GM21786 (cell line): Measurements from ENCODE around the gene NUP54.

Experiments
- ATAC-seq: cut with Tn5 transposase; IDR thresholded peaks from one replicate; pipeline ENCODE4 v1.9.1; 2021; ENCODE audit not compliant: unreplicated experiment

Gene NUP54

GRCh38 chr4:76148142-76148865 is at the start of gene NUP54:
TSS of gene NUP54 (minus strand) at chr4:76148397. CDS start at chr4:76148374, 23 bp downstream.
- peak; percentile 99 for ATAC-seq

GRCh38 chr4:76197031-76197743 is 49.0 kb upstream of the NUP54 start:
- no peak for ATAC-seq

- ATAC-seq, result no peak
Observed at GRCh38 chr4:76196376-76196775, 48.2 kb upstream of the NUP54 start.

- no peak for ATAC-seq
Observed at GRCh38 chr4:76195326-76195725, 47.1 kb upstream of the NUP54 start.

- ATAC-seq, result no peak
Observed at GRCh38 chr4:76194325-76194724, 46.1 kb upstream of the NUP54 start.

GRCh38 chr4:76192236-76192635 is 44.0 kb upstream of the NUP54 start:
- no peak for ATAC-seq

- ATAC-seq, result no peak
Observed at GRCh38 chr4:76188557-76188956, 40.4 kb upstream of the NUP54 start.

- ATAC-seq, result no peak
Observed at GRCh38 chr4:76188149-76188548, 40.0 kb upstream of the NUP54 start.

- no peak for ATAC-seq
Observed at GRCh38 chr4:76187152-76187551, 39.0 kb upstream of the NUP54 start.

GRCh38 chr4:76182463-76182862 is 34.3 kb upstream of the NUP54 start:
- ATAC-seq, result no peak

GRCh38 chr4:76179398-76180318 is 31.5 kb upstream of the NUP54 start:
- ATAC-seq, result peak; percentile 90

GRCh38 chr4:76178296-76178695 is 30.1 kb upstream of the NUP54 start:
- ATAC-seq, result no peak

GRCh38 chr4:76177709-76178108 is 29.5 kb upstream of the NUP54 start:
- ATAC-seq, result no peak

- ATAC-seq, result no peak
Observed at GRCh38 chr4:76175336-76175735, 27.1 kb upstream of the NUP54 start.

GRCh38 chr4:76174216-76174615 is 26.0 kb upstream of the NUP54 start:
- no peak for ATAC-seq

- ATAC-seq, result no peak
Observed at GRCh38 chr4:76168688-76169087, 20.5 kb upstream of the NUP54 start.

- ATAC-seq, result no peak
Observed at GRCh38 chr4:76166480-76166879, 18.3 kb upstream of the NUP54 start.

- ATAC-seq, result no peak
Observed at GRCh38 chr4:76160355-76160754, 12.2 kb upstream of the NUP54 start.

- no peak for ATAC-seq
Observed at GRCh38 chr4:76156635-76157034, 8.4 kb upstream of the NUP54 start.

GRCh38 chr4:76155979-76156378 is 7.8 kb upstream of the NUP54 start:
- ATAC-seq, result no peak

- no peak for ATAC-seq
Observed at GRCh38 chr4:76153356-76153755, 5.2 kb upstream of the NUP54 start.
